Mammary epithelial cell (primary cell): ENCODE results near the gene BLOC1S1.

ENCODE experiments used
- CTCF ChIP-seq, 2 donors: IDR thresholded peaks in 1 of 2; conservative IDR thresholded peaks in 1 of 2; 2 replicates each; pipeline ENCODE4 v1.5.1; 2011 to 2012; ENCODE audit warnings: inconsistent platforms in 2 of 2, low read length in 2 of 2, mild to moderate bottlenecking in 2 of 2, control low read depth in 1 of 2, low read depth in 1 of 2; ENCODE audit not compliant: insufficient read depth in 1 of 2; ENCODE audit errors: extremely low read depth in 1 of 2
- EZH2 ChIP-seq: IDR thresholded peaks from 2 replicates; pipeline ENCODE4 v1.6.1; 2012; ENCODE audit warnings: low read length, inconsistent platforms, borderline replicate concordance

- no peak for TF ChIP-seq CTCF (conservative IDR thresholded peaks at IDR 0.05 in 1 of 2, IDR thresholded peaks at IDR 0.05 in 1 of 2; ENCODE audit: extremely low read depth in 1 of 2, insufficient read depth in 1 of 2, low read depth in 1 of 2, low read length in 2 of 2)
- no peak for TF ChIP-seq EZH2
These were observed 51.3 kb downstream of the BLOC1S1 start for GRCh38 chr12:55767156-55767555.
